Uterus (tissue), 2 donors: ENCODE results near the gene OSBPL9.

Experiments
- CTCF ChIP-seq, 4 experiments: fragments of 200-600 bp in 2 of 4; fragments of 450-650 bp in 2 of 4; sonication (generic) in 2 of 4; IDR thresholded peaks; one replicate each; pipeline ENCODE4 v1.5.1; 2016 to 2019; ENCODE audit warnings: antibody characterized with exemption in 4 of 4, mild to moderate bottlenecking in 2 of 4, moderate library complexity in 1 of 4
- POLR2A ChIP-seq, 2 donors: fragments of 450-650 bp; IDR thresholded peaks; one replicate each; pipeline ENCODE4 v1.6.1; 2016; ENCODE audit warnings: antibody characterized with exemption in 2 of 2, mild to moderate bottlenecking in 1 of 2, moderate library complexity in 1 of 2

GRCh38 chr1:51755437-51755836 is 138.5 kb downstream of the OSBPL9 start:
- TF ChIP-seq POLR2A (IDR thresholded peaks at IDR 0.05) = no peak
- no peak for TF ChIP-seq CTCF (IDR thresholded peaks at IDR 0.05)
